K562 (cell line): ENCODE data around the gene SPHK2. TPM values are rescaled to one million over a fixed set of nuclear protein-coding genes. Genes with fewer than 3 reads are reported as not detected.

Experiments used
- ATAC-seq: fragments of 200-7000 bp; cut with Tn5 transposase; 3 replicates; pipeline ENCODE4 v1.9.1; 2020; ENCODE audit warnings: moderate library complexity
- BruUV-seq: library from RNA; stranded (reverse); fragments of 400-500 nt; replicated peaks from 2 replicates; lab custom pipeline; 2021; lab: Mats Ljungman, UMichigan
- CTCF ChIA-PET: fragments of 300-600 bp; formaldehyde crosslinking; extraction: SDS; loops from one replicate; lab custom pipeline; 2021; ENCODE audit warnings: low intra/inter-chr PET ratio; lab: Yijun Ruan, JAX
- POLR2A ChIA-PET: fragments of 300-600, 350-650 bp; sonication (Branson Sonifier 250); formaldehyde crosslinking; extraction: SDS; loops from one replicate; lab custom pipeline; 2021; ENCODE audit warnings: antibody characterized with exemption, inconsistent platforms; lab: Yijun Ruan, JAX
- DNase-seq, 4 experiments: peaks; one replicate each; pipeline versions ENCODE4 v3.0.0 to v3.0.0-alpha.2; 2011 to 2018; ENCODE audit warnings: low spot score in 3 of 4, mixed read lengths in 3 of 4; ENCODE audit errors: extremely low read depth in 1 of 4
- FAIRE-seq: peaks from 2 replicates; lab custom pipeline; 2011; peaks lifted over from hg19 to GRCh38; lab: Jason Lieb, UNC
- H2AFZ ChIP-seq: 2 replicates; pipeline ENCODE4 v1.6.0; 2011; ENCODE audit warnings: low read depth, low read length, control low read depth, inconsistent platforms
- H3K27ac ChIP-seq: fragments of 200-600 bp; 3 replicates; pipeline ENCODE4 v1.8.0; 2011; ENCODE audit warnings: low read depth, mild to moderate bottlenecking, control low read depth, inconsistent platforms, low read length, moderate library complexity, mixed read lengths; ENCODE audit errors: extremely low read depth
- H3K27me3 ChIP-seq, 2 experiments: fragments of 300-600 bp in 1 of 2; 2 replicates in 1 of 2; 3 replicates in 1 of 2; pipeline versions ENCODE4 v1.6.0 to v1.8.0; 2011; ENCODE audit warnings: inconsistent platforms in 2 of 2, low read length in 2 of 2, mild to moderate bottlenecking in 1 of 2, mixed read lengths in 1 of 2, moderate library complexity in 1 of 2; ENCODE audit not compliant: control insufficient read depth in 2 of 2, insufficient read depth in 2 of 2
- H3K36me3 ChIP-seq: fragments of 300-600 bp; 3 replicates; pipeline ENCODE4 v1.8.0; 2011; ENCODE audit warnings: mild to moderate bottlenecking, low read length, inconsistent platforms; ENCODE audit not compliant: control insufficient read depth, insufficient read depth
- H3K4me1 ChIP-seq, 2 experiments: fragments of 200-600 bp in 1 of 2; replicated peaks in 1 of 2; 2 replicates in 1 of 2; 3 replicates in 1 of 2; pipeline versions ENCODE4 v1.5.1 to v1.8.0; 2011; ENCODE audit warnings: inconsistent platforms in 2 of 2, low read length in 2 of 2, mild to moderate bottlenecking in 1 of 2, mixed read lengths in 1 of 2, moderate library complexity in 1 of 2; ENCODE audit not compliant: control insufficient read depth in 2 of 2, insufficient read depth in 2 of 2
- H3K4me2 ChIP-seq: 2 replicates; pipeline ENCODE4 v1.6.1; 2011; ENCODE audit warnings: low read length, control low read depth, inconsistent platforms, mixed read lengths; ENCODE audit not compliant: insufficient read depth
- H3K4me3 ChIP-seq: fragments of 200-600 bp; sonication (generic), shearing (Covaris generic); 2 replicates; pipeline ENCODE4 v1.5.1; 2016; ENCODE audit warnings: control low read depth, inconsistent platforms
- H3K79me2 ChIP-seq: fragments of 200-600 bp; 3 replicates; pipeline ENCODE4 v1.8.0; 2011; ENCODE audit warnings: low read length, inconsistent platforms; ENCODE audit not compliant: control insufficient read depth, insufficient read depth
- H3K9ac ChIP-seq, 2 experiments: 2 replicates each; pipeline versions ENCODE4 v1.6.0 to v1.6.1; 2011; ENCODE audit warnings: low read depth in 2 of 2, low read length in 2 of 2, control low read depth in 1 of 2, inconsistent platforms in 1 of 2, mild to moderate bottlenecking in 1 of 2, mixed read lengths in 1 of 2; ENCODE audit not compliant: insufficient read depth in 1 of 2
- H3K9me1 ChIP-seq: one replicate; pipeline ENCODE4 v1.6.0; 2011; ENCODE audit warnings: inconsistent platforms, mild to moderate bottlenecking, low read length, moderate library complexity; ENCODE audit not compliant: control insufficient read depth, insufficient read depth
- H3K9me3 ChIP-seq: replicated peaks from 2 replicates; pipeline ENCODE4 v1.5.1; 2011; ENCODE audit warnings: low read depth, low read length, inconsistent platforms; ENCODE audit not compliant: control insufficient read depth, insufficient read depth
- H4K20me1 ChIP-seq: replicated peaks from 2 replicates; pipeline ENCODE4 v1.6.1; 2011; ENCODE audit warnings: low read length, inconsistent platforms, mixed read lengths; ENCODE audit not compliant: control insufficient read depth, insufficient read depth
- EGR1 ChIP-seq: fragments of 450-650 bp; conservative IDR thresholded peaks from 2 replicates; pipeline ENCODE4 v1.6.1; 2017; ENCODE audit warnings: mild to moderate bottlenecking
- MTA1 ChIP-seq: fragments of 450-650 bp; IDR thresholded peaks from 2 replicates; pipeline ENCODE4 v1.6.1; 2017; ENCODE audit warnings: borderline replicate concordance
- RBM25 ChIP-seq: fragments of 200-400 bp; formaldehyde crosslinking; IDR thresholded peaks from 2 replicates; pipeline ENCODE4 v1.6.1; 2018; ENCODE audit warnings: low read length, low read depth, moderate library complexity; ENCODE audit not compliant: severe bottlenecking
- TEAD4 ChIP-seq, 2 experiments: sonication (generic) in 1 of 2; formaldehyde crosslinking in 1 of 2; IDR thresholded peaks; 2 replicates each; pipeline versions ENCODE4 v1.6.1 to v1.8.0; 2012 to 2022; ENCODE audit warnings: borderline replicate concordance in 1 of 2, inconsistent platforms in 1 of 2, low read length in 1 of 2, mild to moderate bottlenecking in 1 of 2, missing genetic modification reagents in 1 of 2
- WGBS: fragments of 100-300 bp; shearing (Covaris generic); methylation state at CpG from one replicate; pipeline ENCODE4 v1.1.6; 2016; ENCODE audit warnings: low coverage, mixed read lengths; ENCODE audit not compliant: insufficient coverage; ENCODE audit errors: missing lambda C conversion rate; 5-methylcytosine and 5-hydroxymethylcytosine counted together
- in situ Hi-C: fragments of 300-500 bp; cut with MboI; formaldehyde crosslinking; loops from 4 replicates; pipeline ENCODE4 v1.15.0; 2018; ENCODE audit warnings: inconsistent platforms, mixed read lengths
- intact Hi-C: fragments of 100-400 bp; cut with micrococcal nuclease; formaldehyde crosslinking; loops from 2 replicates; pipeline ENCODE4 v1.14.2; 2022
- polyA plus RNA-seq, 8 experiments: library from polyadenylated mRNA; depleted of rRNA in 4 of 8; stranded (reverse) in 5 of 8; unstranded in 3 of 8; fragments of >200 nt; fragmentation: Nextera tagmentation in 2 of 8; fragmentation: Illumina TruSeq in 1 of 8; extraction: Ambion mirVana in 2 of 8; extraction: Trizol in 1 of 8; gene quantifications; 2 replicates each; pipeline versions ENCODE4 v1.2.1 to v1.2.3, GENCODE V29; 2011 to 2014; ENCODE audit warnings: inconsistent platforms in 1 of 8, missing spikeins in 1 of 8
- total RNA-seq, 7 experiments: library from RNA; depleted of rRNA in 6 of 7; stranded (reverse); fragments of >200 nt in 6 of 7; fragmentation: Illumina TruSeq in 2 of 7; extraction: Trizol in 2 of 7; gene quantifications; 2 replicates each; pipeline versions ENCODE4 v1.2.1 to v1.2.3, GENCODE V29; 2011 to 2021; ENCODE audit warnings: low replicate concordance in 1 of 7
- TF ChIP-seq, protein P1 (sequence below), 2 experiments: fragments of 450-650 bp in 1 of 2; sonication (generic) in 1 of 2; formaldehyde crosslinking in 1 of 2; IDR thresholded peaks in 1 of 2; conservative IDR thresholded peaks in 1 of 2; 2 replicates each; pipeline versions ENCODE4 v1.6.1 to v1.8.1; 2016 to 2023; ENCODE audit warnings: mild to moderate bottlenecking in 2 of 2, moderate library complexity in 2 of 2, inconsistent platforms in 1 of 2, missing genetic modification reagents in 1 of 2
- TF ChIP-seq, protein P2 (sequence below): sonication (generic); formaldehyde crosslinking; IDR thresholded peaks from 2 replicates; pipeline ENCODE4 v1.8.1; 2023; ENCODE audit warnings: mild to moderate bottlenecking, missing genetic modification reagents

SPHK2 gene
- total and polyA plus RNA-seq, 9 of the 15 experiments (the other 6 are each of a cell fraction or from before 2014, with no cell fraction given), result 0.10 to 15.2 (median 2.9) TPM

DNA sequence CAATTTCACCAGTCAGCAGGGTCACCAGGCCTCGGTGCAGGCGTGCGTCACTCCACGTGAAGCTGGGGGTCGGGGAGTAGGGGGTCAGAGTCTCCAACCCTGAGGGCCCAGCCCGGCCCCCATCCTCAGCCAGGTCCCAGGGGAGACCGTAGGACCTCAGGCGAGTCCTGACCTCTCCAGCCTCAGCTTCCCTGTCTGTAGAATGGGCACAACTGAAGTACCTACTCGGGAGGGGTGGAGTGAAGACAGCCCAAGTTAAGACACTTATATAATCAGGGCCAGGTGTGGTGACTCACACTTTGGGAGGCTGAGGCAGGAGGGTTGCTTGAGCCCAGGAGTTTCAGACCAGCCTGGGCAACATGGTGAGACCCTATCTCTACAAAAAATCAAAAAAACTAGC, 15.5 kb upstream of the SPHK2 start (continued):
- TF ChIP-seq, protein P1, sequence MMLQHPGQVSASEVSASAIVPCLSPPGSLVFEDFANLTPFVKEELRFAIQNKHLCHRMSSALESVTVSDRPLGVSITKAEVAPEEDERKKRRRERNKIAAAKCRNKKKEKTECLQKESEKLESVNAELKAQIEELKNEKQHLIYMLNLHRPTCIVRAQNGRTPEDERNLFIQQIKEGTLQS (IDR thresholded peaks at IDR 0.05), result no peak
- TF ChIP-seq, protein P1 (CRISPR knock-in tag; conservative IDR thresholded peaks at IDR 0.05), result no peak

DNA sequence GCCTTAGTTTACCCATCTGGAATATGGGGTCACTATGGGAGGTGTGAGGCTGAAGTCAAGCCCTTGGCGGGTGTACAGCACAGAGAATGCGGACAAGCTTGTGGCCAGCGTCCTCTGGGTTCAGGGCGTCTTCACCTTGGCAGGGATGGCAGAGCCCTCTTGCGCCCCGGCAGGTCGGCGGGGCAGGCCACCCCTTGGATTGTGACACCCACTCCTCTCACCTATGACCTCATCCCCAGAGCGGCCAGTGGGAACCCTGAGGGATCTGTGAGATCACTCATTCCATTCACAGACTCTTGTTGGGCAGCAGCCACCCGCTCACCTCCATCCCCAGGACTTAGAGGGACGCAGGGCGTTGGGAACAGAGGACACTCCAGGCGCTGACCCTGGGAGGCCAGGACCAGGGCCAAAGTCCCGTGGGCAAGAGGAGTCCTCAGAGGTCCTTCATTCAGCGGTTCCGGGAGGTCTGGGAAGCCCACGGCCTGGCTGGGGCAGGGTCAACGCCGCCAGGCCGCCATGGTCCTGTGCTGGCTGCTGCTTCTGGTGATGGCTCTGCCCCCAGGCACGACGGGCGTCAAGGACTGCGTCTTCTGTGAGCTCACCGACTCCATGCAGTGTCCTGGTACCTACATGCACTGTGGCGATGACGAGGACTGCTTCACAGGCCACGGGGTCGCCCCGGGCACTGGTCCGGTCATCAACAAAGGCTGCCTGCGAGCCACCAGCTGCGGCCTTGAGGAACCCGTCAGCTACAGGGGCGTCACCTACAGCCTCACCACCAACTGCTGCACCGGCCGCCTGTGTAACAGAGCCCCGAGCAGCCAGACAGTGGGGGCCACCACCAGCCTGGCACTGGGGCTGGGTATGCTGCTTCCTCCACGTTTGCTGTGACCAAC, 12.6 kb upstream of the SPHK2 start, which contains the start of gene SPACA4:
TSS of gene SPACA4 (plus strand) at position 280 of the 896 bp plus-strand sequence. CDS start at position 517, 237 bp downstream.
- CTCF ChIA-PET, result no interaction called here

More for the DNA sequence above, 12.6 kb upstream of the SPHK2 start, which contains the start of gene SPACA4:
- no TSS peak for BruUV-seq
- Histone ChIP-seq H3K27me3 (no peaks in the 10 kb centered on the region), H3K9me3 (no peaks in the 10 kb centered on the region), H3K4me2 (no peak within 1 kb of the TSS), H3K9me1 (no peaks in the 10 kb centered on the region), H3K27ac (no peak within 1 kb of the TSS), H3K36me3 (no peaks in the 10 kb centered on the region), H3K79me2 (no peaks in the 10 kb centered on the region), H4K20me1 (no peaks in the 10 kb centered on the region; the same call in 1 of the 2 replicates), H3K9ac (peak within 1 kb of the TSS in 1 of 2 experiments; percentile 42; a peak in 2 of 4 replicates), H3K4me3 (no peak within 1 kb of the TSS), H2AFZ (no peak within 1 kb of the TSS), H3K4me1 (peaks cover 0 to 31% of the 10 kb centered on the region in 2 experiments; a peak in 2 of 5 replicates)
- in situ Hi-C loops (no loop called here), intact Hi-C loops (no loop called here)
- DNase-seq, result no peak
- WGBS, result 52% methylated on average over 37 of the region's 39 CpGs
- FAIRE-seq, result no peak
- TF ChIP-seq TEAD4 (IDR thresholded peaks at IDR 0.05; ENCODE audit: low read length) (no peak), TEAD4 (CRISPR knock-in tag; IDR thresholded peaks at IDR 0.05; ENCODE audit: borderline replicate concordance) (no peak), MTA1 (no peak), EGR1 (no peak), RBM25 (peak; percentile 16)
- TF ChIP-seq, protein P2, sequence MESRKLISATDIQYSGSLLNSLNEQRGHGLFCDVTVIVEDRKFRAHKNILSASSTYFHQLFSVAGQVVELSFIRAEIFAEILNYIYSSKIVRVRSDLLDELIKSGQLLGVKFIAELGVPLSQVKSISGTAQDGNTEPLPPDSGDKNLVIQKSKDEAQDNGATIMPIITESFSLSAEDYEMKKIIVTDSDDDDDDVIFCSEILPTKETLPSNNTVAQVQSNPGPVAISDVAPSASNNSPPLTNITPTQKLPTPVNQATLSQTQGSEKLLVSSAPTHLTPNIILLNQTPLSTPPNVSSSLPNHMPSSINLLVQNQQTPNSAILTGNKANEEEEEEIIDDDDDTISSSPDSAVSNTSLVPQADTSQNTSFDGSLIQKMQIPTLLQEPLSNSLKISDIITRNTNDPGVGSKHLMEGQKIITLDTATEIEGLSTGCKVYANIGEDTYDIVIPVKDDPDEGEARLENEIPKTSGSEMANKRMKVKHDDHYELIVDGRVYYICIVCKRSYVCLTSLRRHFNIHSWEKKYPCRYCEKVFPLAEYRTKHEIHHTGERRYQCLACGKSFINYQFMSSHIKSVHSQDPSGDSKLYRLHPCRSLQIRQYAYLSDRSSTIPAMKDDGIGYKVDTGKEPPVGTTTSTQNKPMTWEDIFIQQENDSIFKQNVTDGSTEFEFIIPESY (CRISPR knock-in tag), result 0 out of 2 replicates have a peak, but pooled peaks have one; percentile 26
- POLR2A ChIA-PET, result interaction anchor here (0.6 to 6.1 kb wide), 3 partner anchors 11 to 27 kb away, joined by 3 to 85 read pairs (median 8); partner anchors contain the start of genes RPL18 and SPHK2
- ATAC-seq, result no peak
